Prostate gland (tissue), 2 donors: ENCODE results near the gene PALD1.

Experiments used
- CTCF ChIP-seq, 4 experiments: fragments of 200-600 bp in 2 of 4; fragments of 450-650 bp in 2 of 4; sonication (generic) in 2 of 4; IDR thresholded peaks; 1 replicate in 3 of 4; 2 replicates in 1 of 4; pipeline ENCODE4 v1.5.1; 2016 to 2019; ENCODE audit warnings: antibody characterized with exemption in 4 of 4, mild to moderate bottlenecking in 2 of 4, moderate library complexity in 2 of 4
- POLR2AphosphoS5 ChIP-seq: sonication (generic); formaldehyde crosslinking; IDR thresholded peaks from one replicate; pipeline ENCODE4 v1.6.1; 2017; ENCODE audit warnings: antibody characterized with exemption

- TF ChIP-seq POLR2AphosphoS5 (no peak), CTCF (IDR thresholded peaks at IDR 0.05) (no peak)
These were observed 65.3 kb downstream of the PALD1 start for GRCh38 chr10:70543911-70544310.
